Natural killer cell (primary cell): ENCODE measurements around the gene POLR1D. TPM values are rescaled to one million over a fixed set of nuclear protein-coding genes. Genes with fewer than 3 reads are reported as not detected.

ENCODE experiments used
- ATAC-seq, 3 donors: fragments of 150-1000 bp in 2 of 3; fragments of 200-7000 bp in 1 of 3; cut with Tn5 transposase; 1 replicate in 1 of 3; 2 replicates in 2 of 3; pipeline ENCODE4 v1.10.0; 2021; ENCODE audit warnings: mild to moderate bottlenecking in 2 of 3, moderate library complexity in 2 of 3
- DNase-seq, 2 donors: peaks; one replicate each; pipeline versions ENCODE4 v3.0.0 to v3.0.0-alpha.2; 2013 to 2021; ENCODE audit warnings: mixed read lengths in 1 of 2
- H3K27ac ChIP-seq: one replicate; pipeline ENCODE4 v1.5.1; 2013; ENCODE audit warnings: mild to moderate bottlenecking, low read length
- H3K27me3 ChIP-seq: one replicate; pipeline ENCODE4 v1.6.1; 2013; ENCODE audit warnings: low read length; ENCODE audit not compliant: control insufficient read depth, insufficient read depth
- H3K36me3 ChIP-seq: one replicate; pipeline ENCODE4 v1.6.1; 2013; ENCODE audit warnings: low read length; ENCODE audit not compliant: control insufficient read depth, insufficient read depth
- H3K4me1 ChIP-seq: one replicate; pipeline ENCODE4 v1.6.1; 2013; ENCODE audit warnings: low read length; ENCODE audit not compliant: control insufficient read depth, insufficient read depth
- H3K4me3 ChIP-seq: one replicate; pipeline ENCODE4 v1.5.1; 2013; ENCODE audit warnings: low read length
- H3K9me3 ChIP-seq: one replicate; pipeline ENCODE4 v1.6.1; 2013; ENCODE audit warnings: low read length; ENCODE audit not compliant: control insufficient read depth, insufficient read depth
- H3K27ac Mint-ChIP-seq, 2 donors: one replicate each; pipeline ENCODE4 v1.8.0; 2022; ENCODE audit warnings: mild to moderate bottlenecking in 2 of 2, mixed read lengths in 2 of 2, moderate library complexity in 1 of 2
- H3K27me3 Mint-ChIP-seq, 2 donors: one replicate each; pipeline ENCODE4 v1.8.0; 2022; ENCODE audit warnings: low read depth in 2 of 2, mixed read lengths in 2 of 2
- H3K36me3 Mint-ChIP-seq: one replicate; pipeline ENCODE4 v1.8.0; 2022; ENCODE audit warnings: mixed read lengths
- H3K4me1 Mint-ChIP-seq, 2 donors: one replicate each; pipeline ENCODE4 v1.8.0; 2022; ENCODE audit warnings: mixed read lengths in 2 of 2
- H3K4me3 Mint-ChIP-seq: one replicate; pipeline ENCODE4 v1.8.0; 2022; ENCODE audit warnings: mild to moderate bottlenecking, moderate library complexity, mixed read lengths
- H3K9me3 Mint-ChIP-seq, 2 donors: one replicate each; pipeline ENCODE4 v1.8.0; 2022; ENCODE audit warnings: mixed read lengths in 2 of 2
- WGBS: methylation state at CpG from one replicate; pipeline ENCODE4 v1.1.7; 2013; ENCODE audit warnings: missing lambda C conversion rate; ENCODE audit not compliant: insufficient coverage; 5-methylcytosine and 5-hydroxymethylcytosine counted together
- intact Hi-C: fragments of 100-400 bp; cut with micrococcal nuclease; formaldehyde crosslinking; loops from one replicate; pipeline ENCODE4 v1.14.2; 2022
- total RNA-seq, 4 donors: library from RNA; stranded (reverse); fragments of 120-200 nt in 1 of 4; gene quantifications; one replicate each; pipeline versions ENCODE4 v1.2.3 to v1.2.4, GENCODE V29; 2013 to 2022
- TF ChIP-seq, protein P1 (sequence below): fragments of 200-600 bp; IDR thresholded peaks from one replicate; pipeline ENCODE4 v1.8.0; 2022; ENCODE audit warnings: antibody characterized with exemption

The POLR1D gene
- total RNA-seq, 3 donors from 2014 or later (not counting 1 experiment from before 2014, with no cell fraction given) = 109 to 132 (median 116) TPM

DNA sequence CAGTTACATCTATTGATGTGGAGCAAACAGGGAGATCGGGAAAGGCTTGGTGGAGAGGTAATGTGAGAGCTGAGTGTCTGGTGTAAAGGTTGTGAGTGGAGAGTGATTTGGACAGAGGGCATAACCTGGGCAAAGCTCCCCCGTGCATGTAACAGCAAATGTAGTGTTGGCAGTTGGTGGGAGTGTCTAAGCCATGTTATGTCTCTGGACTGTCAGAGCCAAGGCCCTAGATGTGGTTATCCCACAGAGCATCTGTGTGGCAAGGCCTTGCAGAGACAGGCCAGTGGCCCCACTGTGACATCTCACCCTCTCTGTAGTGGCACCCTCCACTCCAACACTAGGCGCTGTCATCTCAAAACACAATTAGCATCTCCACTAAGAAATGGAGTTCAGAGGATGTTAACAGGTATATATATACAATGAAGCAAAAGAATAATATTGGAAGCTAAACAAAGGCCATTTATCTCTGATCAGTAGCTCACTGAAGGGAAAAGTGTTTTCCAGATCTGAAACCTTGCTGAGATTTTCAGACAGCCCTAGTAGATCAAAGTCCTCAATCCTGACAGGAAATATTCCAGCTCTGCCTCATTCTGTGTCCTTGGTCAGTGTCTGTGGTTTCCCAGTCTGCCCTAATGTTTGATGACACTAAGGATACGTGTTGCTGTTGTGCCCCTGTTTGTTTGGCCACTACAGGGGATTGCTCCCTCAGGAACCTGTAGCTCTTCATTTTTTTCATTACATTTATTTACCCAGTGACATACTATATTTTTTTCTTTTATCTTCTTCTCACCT lies 20.2 kb downstream of the POLR1D start:
- no peaks in the 10 kb centered on the region for H3K9me3 ChIP-seq
- no peak for DNase-seq
- Mint-ChIP-seq H3K36me3 (no peaks in the 10 kb centered on the region), H3K27ac (peak overlapping the region in 1 of 2 donors; percentile 3), H3K27me3 (no peaks in the 10 kb centered on the region), H3K4me1 (peaks cover 64 to 74% of the 10 kb centered on the region in 2 donors), H3K9me3 (no peaks in the 10 kb centered on the region), H3K4me3 (no peak overlapping the region)
- intact Hi-C loops = no loop called here
- H3K4me3 ChIP-seq = no peak overlapping the region
- peak; percentile 53 to 70 (median 69) for ATAC-seq
- H3K4me1 ChIP-seq = peaks cover 3% of the 10 kb centered on the region
- TF ChIP-seq, protein P1, sequence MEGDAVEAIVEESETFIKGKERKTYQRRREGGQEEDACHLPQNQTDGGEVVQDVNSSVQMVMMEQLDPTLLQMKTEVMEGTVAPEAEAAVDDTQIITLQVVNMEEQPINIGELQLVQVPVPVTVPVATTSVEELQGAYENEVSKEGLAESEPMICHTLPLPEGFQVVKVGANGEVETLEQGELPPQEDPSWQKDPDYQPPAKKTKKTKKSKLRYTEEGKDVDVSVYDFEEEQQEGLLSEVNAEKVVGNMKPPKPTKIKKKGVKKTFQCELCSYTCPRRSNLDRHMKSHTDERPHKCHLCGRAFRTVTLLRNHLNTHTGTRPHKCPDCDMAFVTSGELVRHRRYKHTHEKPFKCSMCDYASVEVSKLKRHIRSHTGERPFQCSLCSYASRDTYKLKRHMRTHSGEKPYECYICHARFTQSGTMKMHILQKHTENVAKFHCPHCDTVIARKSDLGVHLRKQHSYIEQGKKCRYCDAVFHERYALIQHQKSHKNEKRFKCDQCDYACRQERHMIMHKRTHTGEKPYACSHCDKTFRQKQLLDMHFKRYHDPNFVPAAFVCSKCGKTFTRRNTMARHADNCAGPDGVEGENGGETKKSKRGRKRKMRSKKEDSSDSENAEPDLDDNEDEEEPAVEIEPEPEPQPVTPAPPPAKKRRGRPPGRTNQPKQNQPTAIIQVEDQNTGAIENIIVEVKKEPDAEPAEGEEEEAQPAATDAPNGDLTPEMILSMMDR = no peak
- no peaks in the 10 kb centered on the region for H3K27me3 ChIP-seq
- no peaks in the 10 kb centered on the region for H3K36me3 ChIP-seq
- H3K27ac ChIP-seq = no peak overlapping the region
- 58% methylated on average over 3 of the region's 4 CpGs for WGBS

DNA sequence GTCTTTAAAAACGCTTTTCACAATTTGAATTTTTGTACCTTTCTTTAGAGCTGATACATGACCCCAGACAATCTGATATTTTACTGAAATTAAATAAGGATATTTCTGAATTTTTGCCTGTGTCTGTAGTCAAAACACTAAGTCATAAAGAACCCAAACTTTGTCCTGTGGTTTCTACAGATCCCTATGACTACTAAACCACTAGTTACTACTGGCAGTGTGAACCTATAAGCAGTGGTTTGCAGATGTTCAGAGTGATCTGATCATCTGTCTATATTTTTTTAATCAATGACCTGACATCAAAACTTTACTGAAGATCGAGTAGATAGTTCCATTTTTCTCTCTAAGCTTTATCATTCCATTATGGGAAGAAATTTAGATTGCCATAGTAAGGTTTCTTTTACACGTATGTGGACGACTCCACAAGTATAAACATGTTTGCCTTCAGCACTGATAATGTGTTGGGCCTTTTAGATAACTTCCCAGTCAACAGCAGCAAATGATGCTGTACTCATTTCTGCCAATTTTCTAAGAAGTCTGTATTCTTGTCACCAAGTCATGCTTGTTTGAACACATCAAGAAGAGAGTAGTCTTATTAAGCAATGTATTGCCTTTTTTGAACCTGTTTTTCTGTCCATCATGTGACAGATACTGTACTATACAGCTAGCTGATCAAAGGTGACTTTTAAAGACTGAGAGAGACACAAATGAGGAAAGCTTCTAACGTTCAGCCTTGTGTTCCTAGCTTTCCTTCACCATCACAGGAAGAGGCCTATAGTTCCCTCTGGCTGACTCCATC lies 21.8 kb downstream of the POLR1D start:
- peaks cover 60 to 64% of the 10 kb centered on the region in 2 donors for H3K4me1 Mint-ChIP-seq
- no peak for DNase-seq
- Histone ChIP-seq H3K27ac (no peak overlapping the region), H3K27me3 (no peaks in the 10 kb centered on the region), H3K4me3 (no peak overlapping the region), H3K4me1 (peaks cover 3% of the 10 kb centered on the region), H3K36me3 (peaks cover 5% of the 10 kb centered on the region), H3K9me3 (no peaks in the 10 kb centered on the region)
- H3K9me3 Mint-ChIP-seq = no peaks in the 10 kb centered on the region
- WGBS = 73% methylated on average over 2 of the region's 5 CpGs
- TF ChIP-seq, protein P1 = no peak
- no peak for ATAC-seq
- H3K27me3 Mint-ChIP-seq = no peaks in the 10 kb centered on the region
- H3K27ac Mint-ChIP-seq = peak overlapping the region in 1 of 2 donors; percentile 0
- H3K4me3 Mint-ChIP-seq = no peak overlapping the region
- H3K36me3 Mint-ChIP-seq = no peaks in the 10 kb centered on the region
- intact Hi-C loops = no loop called here

DNA sequence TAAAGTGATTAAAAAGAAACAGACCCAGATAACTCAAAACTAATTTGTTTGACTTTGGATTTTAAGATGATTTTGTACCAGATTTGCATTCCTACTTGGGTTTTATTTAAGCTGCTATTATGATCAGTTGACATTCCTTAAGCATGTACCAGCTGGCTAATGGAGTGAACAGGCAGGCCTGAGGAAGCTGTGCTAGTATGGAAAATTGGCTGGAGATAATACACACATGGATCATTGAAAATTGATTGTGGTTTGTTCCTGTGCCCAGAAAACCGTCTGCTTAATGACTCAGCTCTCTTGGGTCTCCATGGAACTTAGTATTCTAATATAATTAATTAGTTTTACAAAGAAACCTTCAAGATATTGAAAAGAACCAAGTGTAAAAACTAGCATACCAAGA lies 22.6 kb downstream of the POLR1D start:
- H3K36me3 Mint-ChIP-seq = peaks cover 6% of the 10 kb centered on the region
- H3K9me3 Mint-ChIP-seq = no peaks in the 10 kb centered on the region
- no peaks in the 10 kb centered on the region for H3K27me3 ChIP-seq
- H3K27ac Mint-ChIP-seq = no peak overlapping the region
- DNase-seq (no peak), ATAC-seq (no peak)
- H3K4me1 ChIP-seq = peaks cover 3% of the 10 kb centered on the region
- TF ChIP-seq, protein P1 = no peak
- H3K36me3 ChIP-seq = peaks cover 12% of the 10 kb centered on the region
- H3K4me1 Mint-ChIP-seq = peaks cover 53 to 56% of the 10 kb centered on the region in 2 donors
- no peak overlapping the region for H3K27ac ChIP-seq
- no peaks in the 10 kb centered on the region for H3K9me3 ChIP-seq
- no CpG with 5 or more reads among the region's 1 CpG for WGBS
- no peak overlapping the region for H3K4me3 ChIP-seq
- intact Hi-C loops = no loop called here
- no peak overlapping the region for H3K4me3 Mint-ChIP-seq
- H3K27me3 Mint-ChIP-seq = no peaks in the 10 kb centered on the region
